H1 (cell line): ENCODE data around the gene KCP. TPM values are rescaled to one million over a fixed set of nuclear protein-coding genes. Genes with fewer than 3 reads are reported as not detected.

Source experiments
- CTCF ChIA-PET: fragments of 300-600 bp; sonication (Branson Sonifier 250); formaldehyde crosslinking; loops from one replicate; lab custom pipeline; 2021; ENCODE audit not compliant: partially characterized antibody; lab: Charles Lee
- POLR2A ChIA-PET: fragments of 300-600 bp; sonication (Branson Sonifier 250); formaldehyde crosslinking; loops from one replicate; lab custom pipeline; 2021; ENCODE audit warnings: inconsistent platforms; ENCODE audit not compliant: partially characterized antibody; lab: Charles Lee
- DNase-seq, 2 experiments: peaks; one replicate each; pipeline versions ENCODE4 v3.0.0 to v3.0.0-alpha.2; 2010 to 2022; ENCODE audit warnings: low spot score in 2 of 2, low read depth in 1 of 2, mixed read lengths in 1 of 2
- FAIRE-seq: peaks from 2 replicates; lab custom pipeline; 2011; peaks lifted over from hg19 to GRCh38; lab: Jason Lieb, UNC
- H2AFZ ChIP-seq: 2 replicates; pipeline ENCODE4 v1.8.1; 2012; ENCODE audit warnings: low read length, inconsistent platforms
- H2AK5ac ChIP-seq: 2 replicates; pipeline ENCODE4 v1.6.1; 2013; ENCODE audit warnings: low read depth, low read length
- H2BK120ac ChIP-seq: replicated peaks from 2 replicates; pipeline ENCODE3; 2013; ENCODE audit warnings: low read depth, low read length, inconsistent platforms
- H2BK12ac ChIP-seq: 2 replicates; pipeline ENCODE4 v1.6.1; 2013; ENCODE audit warnings: low read depth, low read length
- H2BK15ac ChIP-seq: 2 replicates; pipeline ENCODE4 v1.6.1; 2013; ENCODE audit warnings: low read length
- H2BK20ac ChIP-seq: 2 replicates; pipeline ENCODE4 v1.6.1; 2013; ENCODE audit warnings: low read length
- H2BK5ac ChIP-seq: 2 replicates; pipeline ENCODE4 v1.6.1; 2013; ENCODE audit warnings: low read depth, low read length
- H3K14ac ChIP-seq: 2 replicates; pipeline ENCODE4 v1.6.1; 2013; ENCODE audit warnings: inconsistent platforms; ENCODE audit not compliant: insufficient read length
- H3K18ac ChIP-seq: 2 replicates; pipeline ENCODE4 v1.6.1; 2013; ENCODE audit warnings: low read length; ENCODE audit errors: extremely low read depth
- H3K23ac ChIP-seq: 2 replicates; pipeline ENCODE4 v1.6.1; 2013; ENCODE audit warnings: inconsistent platforms; ENCODE audit not compliant: insufficient read length
- H3K23me2 ChIP-seq: 2 replicates; pipeline ENCODE4 v1.6.1; 2013; ENCODE audit warnings: low read depth, low read length
- H3K27ac ChIP-seq: 2 replicates; pipeline ENCODE4 v1.6.1; 2011; ENCODE audit warnings: low read depth, low read length, inconsistent platforms
- H3K27me3 ChIP-seq, 4 experiments: replicated peaks in 1 of 4; 1 replicate in 1 of 4; 2 replicates in 3 of 4; pipeline versions ENCODE4 v1.6.1 to v1.8.1; 2011 to 2013; ENCODE audit warnings: low read length in 3 of 4, mild to moderate bottlenecking in 3 of 4, inconsistent platforms in 2 of 4, mixed read lengths in 2 of 4, moderate library complexity in 1 of 4; ENCODE audit not compliant: control insufficient read depth in 3 of 4, insufficient read depth in 3 of 4; ENCODE audit errors: extremely low read depth in 1 of 4
- H3K36me3 ChIP-seq, 4 experiments: 2 replicates each; pipeline versions ENCODE4 v1.6.1 to v1.8.1; 2011 to 2013; ENCODE audit warnings: mild to moderate bottlenecking in 4 of 4, low read length in 3 of 4, moderate library complexity in 2 of 4, control low read depth in 1 of 4, inconsistent platforms in 1 of 4; ENCODE audit not compliant: insufficient read depth in 4 of 4, control insufficient read depth in 2 of 4
- H3K4ac ChIP-seq: replicated peaks from 2 replicates; pipeline ENCODE3; 2013; ENCODE audit warnings: low read length, low read depth, mixed read lengths, inconsistent platforms; ENCODE audit not compliant: insufficient read length
- H3K4me1 ChIP-seq, 4 experiments: replicated peaks in 1 of 4; 1 replicate in 1 of 4; 2 replicates in 3 of 4; pipeline versions ENCODE4 v1.6.1 to v1.8.1; 2011 to 2013; ENCODE audit warnings: low read length in 3 of 4, inconsistent platforms in 2 of 4, mixed read lengths in 1 of 4; ENCODE audit not compliant: insufficient read depth in 4 of 4, control insufficient read depth in 3 of 4
- H3K4me2 ChIP-seq, 2 experiments: 2 replicates each; pipeline versions ENCODE4 v1.6.1 to v1.8.1; 2011 to 2013; ENCODE audit warnings: low read depth in 2 of 2, low read length in 2 of 2, control low read depth in 1 of 2, inconsistent platforms in 1 of 2, mild to moderate bottlenecking in 1 of 2; ENCODE audit not compliant: insufficient read depth in 1 of 2
- H3K4me3 ChIP-seq, 4 experiments: fragments of 200-600, 300-600 bp in 1 of 4; sonication (generic), shearing (Covaris generic), sonication (Bioruptor Twin) in 1 of 4; 2 replicates each; pipeline versions ENCODE4 v1.5.1 to v1.8.1; 2011 to 2016; ENCODE audit warnings: low read length in 4 of 4, low read depth in 3 of 4, control low read depth in 2 of 4, inconsistent platforms in 2 of 4, mild to moderate bottlenecking in 2 of 4, mixed read lengths in 1 of 4, moderate library complexity in 1 of 4; ENCODE audit not compliant: insufficient read depth in 2 of 4; ENCODE audit errors: extremely low read depth in 1 of 4
- H3K56ac ChIP-seq: replicated peaks from 2 replicates; pipeline ENCODE3; 2013; ENCODE audit warnings: low read depth, mild to moderate bottlenecking, mixed read lengths, low read length, inconsistent platforms; ENCODE audit not compliant: insufficient read length
- H3K79me1 ChIP-seq: 2 replicates; pipeline ENCODE4 v1.6.1; 2013; ENCODE audit warnings: low read depth, low read length, control low read depth
- H3K79me2 ChIP-seq, 2 experiments: 2 replicates each; pipeline versions ENCODE4 v1.6.1 to v1.8.1; 2012 to 2013; ENCODE audit warnings: low read length in 2 of 2, mild to moderate bottlenecking in 2 of 2, inconsistent platforms in 1 of 2; ENCODE audit not compliant: insufficient read depth in 2 of 2, control insufficient read depth in 1 of 2
- H3K9ac ChIP-seq, 4 experiments: replicated peaks in 1 of 4; 1 replicate in 1 of 4; 2 replicates in 3 of 4; pipeline versions ENCODE4 v1.6.1 to v1.8.1; 2011 to 2013; ENCODE audit warnings: low read depth in 3 of 4, low read length in 3 of 4, control low read depth in 2 of 4, mild to moderate bottlenecking in 2 of 4, moderate library complexity in 2 of 4, inconsistent platforms in 1 of 4; ENCODE audit errors: extremely low read depth in 1 of 4
- H3K9me3 ChIP-seq, 2 experiments: 2 replicates each; pipeline versions ENCODE4 v1.6.1 to v1.8.1; 2012 to 2013; ENCODE audit warnings: mild to moderate bottlenecking in 2 of 2, moderate library complexity in 2 of 2, control low read depth in 1 of 2, inconsistent platforms in 1 of 2, low read depth in 1 of 2, low read length in 1 of 2, mixed read lengths in 1 of 2; ENCODE audit not compliant: insufficient read depth in 2 of 2
- H4K20me1 ChIP-seq, 2 experiments: replicated peaks in 1 of 2; 2 replicates each; pipeline versions ENCODE3 to v1.8.1; 2011 to 2013; ENCODE audit warnings: inconsistent platforms in 2 of 2, low read length in 2 of 2, mild to moderate bottlenecking in 1 of 2; ENCODE audit not compliant: insufficient read depth in 2 of 2, control insufficient read depth in 1 of 2
- H4K5ac ChIP-seq: 2 replicates; pipeline ENCODE4 v1.6.1; 2013; ENCODE audit warnings: low read length, low read depth, mixed read lengths, inconsistent platforms; ENCODE audit not compliant: insufficient read length
- H4K8ac ChIP-seq: 2 replicates; pipeline ENCODE4 v1.8.0; 2013; ENCODE audit warnings: mild to moderate bottlenecking, moderate library complexity, low read length, inconsistent platforms; ENCODE audit not compliant: insufficient read depth; ENCODE audit errors: extremely low read depth
- H4K91ac ChIP-seq: replicated peaks from 2 replicates; pipeline ENCODE3; 2013; ENCODE audit warnings: low read length, mixed read lengths, inconsistent platforms; ENCODE audit not compliant: insufficient read length
- CBX8 ChIP-seq: fragments of 300-800, 300-1000 bp; sonication (generic); IDR thresholded peaks from 2 replicates; pipeline ENCODE4 v1.7.1; 2016; ENCODE audit warnings: low read depth, low read length, borderline replicate concordance
- KDM5A ChIP-seq: fragments of 200-600 bp; IDR thresholded peaks from 2 replicates; pipeline ENCODE4 v1.7.1; 2012; ENCODE audit warnings: mild to moderate bottlenecking, low read length, inconsistent platforms, mixed read lengths
- PHF8 ChIP-seq: fragments of 200-600 bp; sonication (generic); conservative IDR thresholded peaks from 2 replicates; pipeline ENCODE4 v1.7.1; 2012; ENCODE audit warnings: low read depth, mild to moderate bottlenecking, inconsistent platforms, low read length, moderate library complexity
- ZNF274 ChIP-seq: IDR thresholded peaks from 2 replicates; pipeline ENCODE4 v1.7.0; 2012; ENCODE audit warnings: low read length, borderline replicate concordance; ENCODE audit errors: extremely low read depth
- WGBS, 2 experiments: shearing (Covaris generic) in 1 of 2; methylation state at CpG; one replicate each; pipeline versions ENCODE4 v1.1.6 to v1.1.7; 2013 to 2015; ENCODE audit warnings: low lambda C conversion rate in 2 of 2, mixed read lengths in 2 of 2, inconsistent platforms in 1 of 2, low coverage in 1 of 2, missing lambda C conversion rate in 1 of 2; ENCODE audit not compliant: insufficient replicate concordance in 2 of 2, insufficient coverage in 1 of 2, insufficient read length in 1 of 2; ENCODE audit errors: extremely low coverage in 1 of 2, missing lambda C conversion rate in 1 of 2; 5-methylcytosine and 5-hydroxymethylcytosine counted together
- polyA plus RNA-seq, 7 experiments: library from polyadenylated mRNA; depleted of rRNA in 3 of 7; stranded (reverse) in 5 of 7; unstranded in 2 of 7; fragments of >200 nt in 5 of 7; fragments of 200-250 nt in 2 of 7; gene quantifications; 1 replicate in 5 of 7; 2 replicates in 1 of 7; 4 replicates in 1 of 7; pipeline versions ENCODE4 v1.2.1 to v1.2.3, GENCODE V29; 2011 to 2013; ENCODE audit warnings: missing spikeins in 2 of 7, mixed read lengths in 2 of 7
- total RNA-seq: library from RNA; stranded (reverse); fragmentation: NEBNext Ultra II Directional; extraction: Animal tissue kit (Norgen Biotek cat#: 25700); gene quantifications from 2 replicates; pipeline ENCODE4 v1.2.1, GENCODE V29; 2021
- TF ChIP-seq, protein P1 (sequence below): IDR thresholded peaks from 2 replicates; pipeline ENCODE4 v1.6.1; 2012; ENCODE audit warnings: inconsistent platforms

Gene KCP
- total and polyA plus RNA-seq, 2 of the 8 experiments (the other 6 are each of a cell fraction or from before 2014, with no cell fraction given), result 1.3 to 2.0 TPM

GRCh38 chr7:128954150-128954549 lies 43.6 kb upstream of the KCP start:
- H4K5ac ChIP-seq, result no peak overlapping the region
- H2BK15ac ChIP-seq, result no peak overlapping the region
- no peak overlapping the region for H2BK120ac ChIP-seq
- no peaks in the 10 kb centered on the region for H3K79me2 ChIP-seq
- peaks cover 0 to 2% (median 0%) of the 10 kb centered on the region in 4 experiments; a peak in 1 of 7 replicates for H3K4me1 ChIP-seq
- H3K14ac ChIP-seq, result no peak overlapping the region
- no peaks in the 10 kb centered on the region for H3K27me3 ChIP-seq
- peak overlapping the region in 1 of 2 experiments; percentile 38; a peak in 1 of 4 replicates for H3K4me2 ChIP-seq
- POLR2A ChIA-PET, result interaction anchor here (1.6 kb wide), 1 partner anchor 9 kb away, joined by 4 read pairs; no protein-coding TSS in a partner anchor
- CTCF ChIA-PET, result interaction anchor here (0.6 to 6.8 kb wide), 9 partner anchors 8 to 306 kb away, joined by 3 to 44 read pairs (median 4); partner anchors contain the start of gene TNPO3
- no peaks in the 10 kb centered on the region for H3K9me3 ChIP-seq
- FAIRE-seq (no peak), DNase-seq (no peak)
- no peak for TF ChIP-seq ZNF274
- TF ChIP-seq KDM5A, result no peak
- TF ChIP-seq, protein P1, sequence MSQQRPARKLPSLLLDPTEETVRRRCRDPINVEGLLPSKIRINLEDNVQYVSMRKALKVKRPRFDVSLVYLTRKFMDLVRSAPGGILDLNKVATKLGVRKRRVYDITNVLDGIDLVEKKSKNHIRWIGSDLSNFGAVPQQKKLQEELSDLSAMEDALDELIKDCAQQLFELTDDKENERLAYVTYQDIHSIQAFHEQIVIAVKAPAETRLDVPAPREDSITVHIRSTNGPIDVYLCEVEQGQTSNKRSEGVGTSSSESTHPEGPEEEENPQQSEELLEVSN, result no peak
- no peak for TF ChIP-seq CBX8
- no peak for TF ChIP-seq PHF8
- no peak overlapping the region for H4K8ac ChIP-seq
- H3K36me3 ChIP-seq, result peaks cover 2 to 55% (median 19%) of the 10 kb centered on the region in 4 experiments; a peak in 7 of 8 replicates
- 72% methylated on average over 2 of the region's 2 CpGs; no CpG with 5 or more reads in 1 of the 2 experiments for WGBS, 2 experiments
- peaks cover 0 to 1% of the 10 kb centered on the region in 2 experiments for H4K20me1 ChIP-seq
- H3K4me3 ChIP-seq, result no peak overlapping the region
- no peak overlapping the region for H4K91ac ChIP-seq
- no peak overlapping the region for H2BK20ac ChIP-seq
- H3K27ac ChIP-seq, result no peak overlapping the region
- H2BK12ac ChIP-seq, result no peak overlapping the region
- no peak overlapping the region for H3K56ac ChIP-seq
- no peak overlapping the region for H2AK5ac ChIP-seq
- no peaks in the 10 kb centered on the region; the same call in 1 of the 2 replicates for H3K79me1 ChIP-seq
- H3K23ac ChIP-seq, result no peak overlapping the region
- H3K4ac ChIP-seq, result no peak overlapping the region
- no peaks in the 10 kb centered on the region; the same call in 1 of the 2 replicates for H3K23me2 ChIP-seq
- H3K18ac ChIP-seq, result no peak overlapping the region
- H2AFZ ChIP-seq, result no peak overlapping the region
- no peak overlapping the region for H3K9ac ChIP-seq
- H2BK5ac ChIP-seq, result no peak overlapping the region
